ENCODE data around the gene GAS6. TPM values are rescaled to one million over a fixed set of nuclear protein-coding genes. Genes with fewer than 3 reads are reported as not detected.

The GAS6 gene
- total and polyA plus RNA-seq, 2 donors (not counting 3 experiments of a cell fraction or from before 2014, with no cell fraction given): 69.2 to 109 TPM

DNA sequence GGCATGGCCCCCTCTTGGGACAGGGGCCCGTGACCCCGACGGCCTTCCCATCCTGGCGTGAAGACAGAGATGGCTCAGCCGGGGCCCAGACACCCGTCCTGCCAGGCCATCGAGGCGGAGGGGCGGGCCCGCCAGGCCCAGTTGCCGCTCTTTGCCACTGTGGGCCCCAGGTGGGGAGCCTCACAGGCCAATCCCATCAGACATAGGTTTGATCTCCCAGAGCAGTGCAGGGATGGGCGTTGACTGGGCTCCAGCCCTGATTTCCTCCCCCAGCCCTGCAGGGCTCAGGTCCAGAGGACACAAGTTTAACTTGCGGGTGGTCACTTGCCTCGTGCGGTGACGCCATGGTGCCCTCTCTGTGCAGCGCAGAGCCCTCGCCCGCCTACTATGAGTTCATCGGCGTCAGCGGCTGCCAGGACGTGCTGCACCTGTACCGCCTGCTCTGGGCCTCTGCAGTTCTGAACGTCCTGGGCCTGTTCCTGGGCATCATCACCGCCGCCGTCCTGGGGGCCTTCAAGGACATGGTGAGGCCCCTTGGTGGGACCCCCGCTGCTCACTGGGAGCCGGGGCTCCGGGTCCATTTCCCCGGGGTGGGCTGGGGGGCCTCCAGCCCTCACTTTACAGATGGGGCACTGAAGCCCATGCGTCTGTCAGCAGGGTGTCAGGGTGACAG, 62.5 kb downstream of the GAS6 start:
- H3K4me1 ChIP-seq (ENCODE audit: control insufficient read depth, extremely low read depth, insufficient read depth, low read length): peaks cover 3% of the 10 kb centered on the region
- H2AFZ ChIP-seq (ENCODE audit: low read depth, low read length): no peak overlapping the region
- DNase-seq (ENCODE audit: low read depth, low spot score) (no peak), FAIRE-seq (no peak)
- H3K27me3 ChIP-seq (ENCODE audit: control insufficient read depth in 2 of 2, insufficient read depth in 2 of 2, low read length in 2 of 2): no peaks in the 10 kb centered on the region
- ChIA-PET POLR2A (no interaction called here), CTCF (interaction anchor here (0.6 to 2.3 kb wide), 4 partner anchors 19 to 77 kb away, joined by 3 to 12 read pairs (median 5); partner anchors contain the start of gene TMEM255B)
- no peaks in the 10 kb centered on the region for H4K20me1 ChIP-seq (replicated peaks; ENCODE audit: control insufficient read depth, extremely low read depth, insufficient read depth, low read length)
- H3K36me3 ChIP-seq (ENCODE audit: control insufficient read depth in 2 of 2, extremely low read depth in 1 of 2, insufficient read depth in 2 of 2, low read length in 2 of 2): peaks cover 0 to 20% of the 10 kb centered on the region in 2 experiments
- TF ChIP-seq, protein P1, sequence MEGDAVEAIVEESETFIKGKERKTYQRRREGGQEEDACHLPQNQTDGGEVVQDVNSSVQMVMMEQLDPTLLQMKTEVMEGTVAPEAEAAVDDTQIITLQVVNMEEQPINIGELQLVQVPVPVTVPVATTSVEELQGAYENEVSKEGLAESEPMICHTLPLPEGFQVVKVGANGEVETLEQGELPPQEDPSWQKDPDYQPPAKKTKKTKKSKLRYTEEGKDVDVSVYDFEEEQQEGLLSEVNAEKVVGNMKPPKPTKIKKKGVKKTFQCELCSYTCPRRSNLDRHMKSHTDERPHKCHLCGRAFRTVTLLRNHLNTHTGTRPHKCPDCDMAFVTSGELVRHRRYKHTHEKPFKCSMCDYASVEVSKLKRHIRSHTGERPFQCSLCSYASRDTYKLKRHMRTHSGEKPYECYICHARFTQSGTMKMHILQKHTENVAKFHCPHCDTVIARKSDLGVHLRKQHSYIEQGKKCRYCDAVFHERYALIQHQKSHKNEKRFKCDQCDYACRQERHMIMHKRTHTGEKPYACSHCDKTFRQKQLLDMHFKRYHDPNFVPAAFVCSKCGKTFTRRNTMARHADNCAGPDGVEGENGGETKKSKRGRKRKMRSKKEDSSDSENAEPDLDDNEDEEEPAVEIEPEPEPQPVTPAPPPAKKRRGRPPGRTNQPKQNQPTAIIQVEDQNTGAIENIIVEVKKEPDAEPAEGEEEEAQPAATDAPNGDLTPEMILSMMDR (IDR thresholded peaks at IDR 0.05; ENCODE audit: extremely low read depth in 1 of 2, insufficient read depth in 1 of 2, low read depth in 1 of 2, low read length in 2 of 2): no peak
- TF ChIP-seq, protein P2, sequence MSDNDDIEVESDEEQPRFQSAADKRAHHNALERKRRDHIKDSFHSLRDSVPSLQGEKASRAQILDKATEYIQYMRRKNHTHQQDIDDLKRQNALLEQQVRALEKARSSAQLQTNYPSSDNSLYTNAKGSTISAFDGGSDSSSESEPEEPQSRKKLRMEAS (IDR thresholded peaks at IDR 0.05; ENCODE audit: insufficient read depth, insufficient read length): no peak
- TF ChIP-seq GATA2 (IDR thresholded peaks at IDR 0.05; ENCODE audit: insufficient read depth, insufficient read length, low read depth, low read length) (no peak), POLR2A (IDR thresholded peaks at IDR 0.05; ENCODE audit: low read depth, low read length) (no peak), JUN (IDR thresholded peaks at IDR 0.05; ENCODE audit: borderline replicate concordance, insufficient read depth, insufficient read length, low read depth) (no peak), EZH2 (IDR thresholded peaks at IDR 0.05; ENCODE audit: borderline replicate concordance, low read depth, low read length, severe bottlenecking) (no peak), POLR2AphosphoS5 (IDR thresholded peaks at IDR 0.05; ENCODE audit: insufficient read depth, low read depth, low read length) (no peak), MYC (IDR thresholded peaks at IDR 0.05; ENCODE audit: low read depth, low read length) (no peak), FOS (IDR thresholded peaks at IDR 0.05; ENCODE audit: borderline replicate concordance, insufficient read depth, low read length) (no peak)
- no TSS peak for BruUV-seq (replicated peaks)
- dilution Hi-C loops (cut with MboI; ENCODE audit: extremely low pct_ligation_motif_present, low sequenced_read_pairs): no loop called here
- no peak overlapping the region for H3K4me3 ChIP-seq (replicated peaks in 1 of 3; ENCODE audit: insufficient read depth in 1 of 3, low read depth in 1 of 3, low read length in 3 of 3)
- H3K9me3 ChIP-seq (replicated peaks; ENCODE audit: control insufficient read depth, insufficient read depth, low read length): no peaks in the 10 kb centered on the region
- no peak overlapping the region for H3K9ac ChIP-seq (replicated peaks; ENCODE audit: extremely low read depth, insufficient read depth, low read length)
- intact Hi-C loops (cut with micrococcal nuclease): no loop called here
- H3K79me2 ChIP-seq (ENCODE audit: control insufficient read depth, insufficient read depth, low read length): no peaks in the 10 kb centered on the region
- H3K9me1 ChIP-seq (replicated peaks; ENCODE audit: control insufficient read depth, extremely low read depth, insufficient read depth, low read length): no peaks in the 10 kb centered on the region
- no peak overlapping the region for H3K4me2 ChIP-seq (ENCODE audit: insufficient read depth, low read length)
- H3K27ac ChIP-seq (ENCODE audit: insufficient read depth, low read depth, low read length): no peak overlapping the region

Data from endothelial cell of umbilical vein (primary cell).